NCI-H128 (cell line): ENCODE measurements around the gene TFF1.

Source experiments
- DNase-seq: peaks from one replicate; lab custom pipeline; 2025; ENCODE audit not compliant: unreplicated experiment; lab: John Stamatoyannopoulos, UW

TFF1 gene

GRCh38 chr21:42398436-42399028 is 32.2 kb upstream of the TFF1 start:
- no peak for DNase-seq

- DNase-seq, result no peak
Observed at GRCh38 chr21:42397746-42398394, 31.5 kb upstream of the TFF1 start.

- DNase-seq, result no peak
Observed at GRCh38 chr21:42396799-42397745, 30.7 kb upstream of the TFF1 start.

GRCh38 chr21:42395905-42396651 is 29.7 kb upstream of the TFF1 start, which contains the start of gene TMPRSS3:
Gene TMPRSS3 (minus strand): TSS chr21:42396052. CDS start chr21:42395417, 635 bp downstream.
- no peak for DNase-seq

GRCh38 chr21:42395302-42395701 is 29.0 kb upstream of the TFF1 start:
- DNase-seq, result no peak

GRCh38 chr21:42393443-42393950 is 27.2 kb upstream of the TFF1 start:
- DNase-seq, result no peak

GRCh38 chr21:42392731-42393442 is 26.6 kb upstream of the TFF1 start:
- no peak for DNase-seq

GRCh38 chr21:42391297-42391696 is 25.0 kb upstream of the TFF1 start:
- no peak for DNase-seq

GRCh38 chr21:42390696-42391095 is 24.4 kb upstream of the TFF1 start:
- no peak for DNase-seq

- no peak for DNase-seq
Observed at GRCh38 chr21:42390193-42390592, 23.9 kb upstream of the TFF1 start.

GRCh38 chr21:42389449-42389835 is 23.1 kb upstream of the TFF1 start:
- DNase-seq, result no peak

- DNase-seq, result no peak
Observed at GRCh38 chr21:42388740-42389448, 22.6 kb upstream of the TFF1 start.

- DNase-seq, result no peak
Observed at GRCh38 chr21:42387843-42388340, 21.6 kb upstream of the TFF1 start.

GRCh38 chr21:42387164-42387563 is 20.8 kb upstream of the TFF1 start:
- no peak for DNase-seq

- DNase-seq, result no peak
Observed at GRCh38 chr21:42386034-42386591, 19.8 kb upstream of the TFF1 start.

GRCh38 chr21:42385619-42386018 is 19.3 kb upstream of the TFF1 start:
- DNase-seq, result no peak

- DNase-seq, result no peak
Observed at GRCh38 chr21:42384989-42385388, 18.7 kb upstream of the TFF1 start.

- DNase-seq, result no peak
Observed at GRCh38 chr21:42384156-42384945, 18.0 kb upstream of the TFF1 start.
